ENCODE measurements around the gene PRR35. TPM values are rescaled to one million over a fixed set of nuclear protein-coding genes. Genes with fewer than 3 reads are reported as not detected.
A peak's percentile ranks its signal among the peaks of the same experiment; 100 is the strongest.

The PRR35 gene
- total RNA-seq, 1 donor from 2014 or later, result 0.12 TPM

- DNase-seq (ENCODE audit: extremely low spot score, unreplicated experiment), result no peak
- no peaks in the 10 kb centered on the region for H3K9me3 Mint-ChIP-seq
- no peaks in the 10 kb centered on the region for H3K27me3 Mint-ChIP-seq
- no peaks in the 10 kb centered on the region for H3K36me3 Mint-ChIP-seq
- no peak overlapping the region for H3K27ac Mint-ChIP-seq
- no peak for TF ChIP-seq CTCF (conservative IDR thresholded peaks at IDR 0.05)
- no peak overlapping the region for H3K4me3 Mint-ChIP-seq
- peaks cover 21% of the 10 kb centered on the region for H3K4me1 Mint-ChIP-seq (ENCODE audit: unreplicated experiment)
Measured at GRCh38 chr16:572865-573650, 12.9 kb downstream of the PRR35 start.

GRCh38 chr16:574021-574760 lies 14.0 kb downstream of the PRR35 start:
- Mint-ChIP-seq H3K27me3 (no peaks in the 10 kb centered on the region), H3K9me3 (no peaks in the 10 kb centered on the region), H3K36me3 (no peaks in the 10 kb centered on the region), H3K27ac (no peak overlapping the region), H3K4me3 (no peak overlapping the region), H3K4me1 (ENCODE audit: unreplicated experiment) (peaks cover 18% of the 10 kb centered on the region)
- no peak for DNase-seq (ENCODE audit: extremely low spot score, unreplicated experiment)
- TF ChIP-seq CTCF (conservative IDR thresholded peaks at IDR 0.05), result no peak

GRCh38 chr16:575354-576196 lies 15.4 kb downstream of the PRR35 start:
- H3K36me3 Mint-ChIP-seq, result no peaks in the 10 kb centered on the region
- H3K9me3 Mint-ChIP-seq, result no peaks in the 10 kb centered on the region
- no peak for DNase-seq (ENCODE audit: extremely low spot score, unreplicated experiment)
- H3K4me1 Mint-ChIP-seq (ENCODE audit: unreplicated experiment), result peaks cover 15% of the 10 kb centered on the region
- H3K27ac Mint-ChIP-seq, result no peak overlapping the region
- H3K27me3 Mint-ChIP-seq, result no peaks in the 10 kb centered on the region
- no peak overlapping the region for H3K4me3 Mint-ChIP-seq
- TF ChIP-seq CTCF (conservative IDR thresholded peaks at IDR 0.05), result no peak

GRCh38 chr16:576197-576822 lies 16.1 kb downstream of the PRR35 start:
- no peaks in the 10 kb centered on the region for H3K36me3 Mint-ChIP-seq
- H3K4me1 Mint-ChIP-seq (ENCODE audit: unreplicated experiment), result peaks cover 8% of the 10 kb centered on the region
- H3K27me3 Mint-ChIP-seq, result no peaks in the 10 kb centered on the region
- no peak for DNase-seq (ENCODE audit: extremely low spot score, unreplicated experiment)
- H3K4me3 Mint-ChIP-seq, result no peak overlapping the region
- no peak overlapping the region for H3K27ac Mint-ChIP-seq
- H3K9me3 Mint-ChIP-seq, result no peaks in the 10 kb centered on the region
- no peak for TF ChIP-seq CTCF (conservative IDR thresholded peaks at IDR 0.05)

- H3K36me3 Mint-ChIP-seq, result no peaks in the 10 kb centered on the region
- H3K4me3 Mint-ChIP-seq, result no peak overlapping the region
- no peak overlapping the region for H3K27ac Mint-ChIP-seq
- no peak for DNase-seq (ENCODE audit: extremely low spot score, unreplicated experiment)
- H3K4me1 Mint-ChIP-seq (ENCODE audit: unreplicated experiment), result peaks cover 3% of the 10 kb centered on the region
- TF ChIP-seq CTCF (conservative IDR thresholded peaks at IDR 0.05), result peak; percentile 26
- H3K27me3 Mint-ChIP-seq, result no peaks in the 10 kb centered on the region
- H3K9me3 Mint-ChIP-seq, result no peaks in the 10 kb centered on the region
Measured at GRCh38 chr16:576823-577201, 16.6 kb downstream of the PRR35 start.
